Pancreas (tissue), 10 donors: Measurements from ENCODE around the gene XYLT2. TPM values are rescaled to one million over a fixed set of nuclear protein-coding genes. Genes with fewer than 3 reads are reported as not detected.
A peak's percentile ranks its signal among the peaks of the same experiment; 100 is the strongest.
"Not testable (repeated sequence)": the region's sequence is repeated elsewhere in the genome, so short reads cannot be mapped to it uniquely, and the experiment has no call there.

Source experiments
- ATAC-seq, 4 donors: fragments of 200-7000 bp; cut with Tn5 transposase; one replicate each; pipeline versions ENCODE4 v1.8.0 to v1.9.1; 2020; ENCODE audit warnings: mild to moderate bottlenecking in 4 of 4, moderate library complexity in 4 of 4
- DNase-seq, 6 donors: peaks; one replicate each; pipeline ENCODE4 v3.0.0-alpha.2; 2020
- FAIRE-seq: peaks from 2 replicates; lab custom pipeline; 2012; peaks lifted over from hg19 to GRCh38; lab: Jason Lieb, UNC
- H3K27ac ChIP-seq, 4 donors: fragments of 200-600 bp; sonication (generic); 1 replicate in 3 of 4; 2 replicates in 1 of 4; pipeline versions ENCODE4 v1.5.0 to v1.8.0; 2020
- H3K27me3 ChIP-seq, 4 donors: fragments of 200-600 bp; one replicate each; pipeline ENCODE4 v1.8.0; 2021
- H3K36me3 ChIP-seq, 3 donors: fragments of 200-600 bp; sonication (generic) in 1 of 3; one replicate each; pipeline versions ENCODE4 v1.5.0 to v1.8.0; 2020 to 2021
- H3K4me1 ChIP-seq, 3 donors: fragments of 200-600 bp; one replicate each; pipeline ENCODE4 v1.8.0; 2021
- H3K4me3 ChIP-seq, 4 donors: fragments of 200-600 bp; sonication (generic) in 2 of 4; one replicate each; pipeline versions ENCODE4 v1.5.0 to v1.8.0; 2020 to 2021
- H3K9me3 ChIP-seq, 4 donors: fragments of 200-600 bp; one replicate each; pipeline ENCODE4 v1.8.0; 2021
- CTCF ChIP-seq, 4 donors: fragments of 200-600 bp; sonication (generic) in 3 of 4; IDR thresholded peaks; one replicate each; pipeline versions ENCODE4 v1.5.0 to v1.8.0; 2021; ENCODE audit warnings: antibody characterized with exemption in 4 of 4
- WGBS, 2 donors: extraction: QIAGEN DNeasy Blood & Tissue Kit; methylation state at CpG; one replicate each; pipeline ENCODE4 v1.1.7; 2013; 5-methylcytosine and 5-hydroxymethylcytosine counted together
- intact Hi-C, 3 donors: fragments of 100-400 bp; cut with DNase I; formaldehyde crosslinking; loops; one replicate each; pipeline versions ENCODE4 v1.11.1 to v1.14.2; 2022
- polyA plus RNA-seq, 2 donors: library from polyadenylated mRNA; stranded (reverse); fragments of 200-250 nt; gene quantifications; one replicate each; pipeline ENCODE4 v1.2.3, GENCODE V29; 2013
- total RNA-seq, 6 donors: library from RNA; stranded (reverse); fragmentation: NEBNext Ultra II Directional in 4 of 6; extraction: Animal tissue kit (Norgen Biotek cat#: 25700) in 4 of 6; gene quantifications; one replicate each; pipeline versions ENCODE4 v1.2.1 to v1.2.4, GENCODE V29; 2021 to 2023
- donor health status: healthy with polysubstance abuse.
- donor health status: DM: no; HTN: no; CAD: no; lungs with moderate emphysema.
- donor health status: DM: no; HTN: no; CAD: no.
- donor health status: control.
- donor health status: control.
- donor health status: Bipolar disorder and iron deficiency.
- donor health status: DM: yes; HTN: yes; CAD: no.
- donor health status: DM: no; HTN: no; CAD: no.
- donor health status: DM: no; HTN: no; CAD: no.
- donor health status: DM: yes; HTN: yes; CAD: no.

Gene XYLT2
- total and polyA plus RNA-seq, 8 donors, result 9.8 to 15.5 (median 12.6) TPM

- intact Hi-C loops, result no loop called here
- Histone ChIP-seq H3K36me3 (no peaks in the 10 kb centered on the region), H3K27me3 (no peaks in the 10 kb centered on the region), H3K27ac (no peak overlapping the region), H3K9me3 (no peaks in the 10 kb centered on the region), H3K4me3 (no peak overlapping the region), H3K4me1 (no peaks in the 10 kb centered on the region)
- no peak for TF ChIP-seq CTCF (IDR thresholded peaks at IDR 0.05)
- DNase-seq, result no peak
- no peak for ATAC-seq
- WGBS, 2 donors, result 42% methylated on average over 6 of the region's 6 CpGs
- FAIRE-seq, result no peak
These were observed 13.7 kb upstream of the XYLT2 start for GRCh38 chr17:50332196-50332595.

GRCh38 chr17:50333291-50334057 lies 12.5 kb upstream of the XYLT2 start:
- 73 to 77% methylated on average over 14 of the region's 14 CpGs for WGBS, 2 donors
- intact Hi-C loops, H3K4me1 ChIP-seq, H3K9me3 ChIP-seq, FAIRE-seq, H3K36me3 ChIP-seq, H3K27ac ChIP-seq, H3K27me3 ChIP-seq, ATAC-seq, H3K4me3 ChIP-seq: not testable (repeated sequence)
- DNase-seq, result peak in 1 of 6 donors; percentile 7

DNA sequence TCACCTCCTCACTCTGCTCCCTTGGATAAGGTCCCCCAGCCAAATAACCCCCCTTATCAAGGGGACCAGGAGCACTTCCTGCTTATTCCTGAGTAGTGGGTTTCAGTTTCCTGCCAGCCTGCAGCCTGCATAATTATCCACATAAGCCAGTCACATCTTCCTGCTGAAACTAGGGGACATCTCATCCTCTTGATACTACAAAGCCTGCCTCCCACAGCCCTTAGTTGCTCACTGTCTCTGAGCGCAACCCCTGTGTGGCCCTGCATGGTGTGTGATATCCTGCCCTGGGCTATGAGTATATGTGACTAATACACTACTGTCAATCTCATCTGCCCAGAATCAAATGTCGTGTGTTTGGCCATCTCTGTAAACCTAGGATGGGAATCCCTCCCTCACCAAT lies 8.0 kb upstream of the XYLT2 start:
- FAIRE-seq, result no peak
- DNase-seq, result no peak

GRCh38 chr17:50338645-50339044 lies 7.3 kb upstream of the XYLT2 start:
- Histone ChIP-seq H3K4me3 (no peak overlapping the region), H3K4me1 (no peaks in the 10 kb centered on the region), H3K9me3 (no peaks in the 10 kb centered on the region), H3K36me3 (no peaks in the 10 kb centered on the region), H3K27me3 (no peaks in the 10 kb centered on the region), H3K27ac (no peak overlapping the region)
- DNase-seq, result no peak
- TF ChIP-seq CTCF (IDR thresholded peaks at IDR 0.05), result no peak
- intact Hi-C loops, result no loop called here
- no peak for ATAC-seq
- FAIRE-seq, result peak; percentile 23

More for the DNA sequence above, 8.0 kb upstream of the XYLT2 start:
- no peaks in the 10 kb centered on the region for H3K9me3 ChIP-seq
- no peaks in the 10 kb centered on the region for H3K27me3 ChIP-seq
- no peak overlapping the region for H3K27ac ChIP-seq
- TF ChIP-seq CTCF (IDR thresholded peaks at IDR 0.05), result no peak
- H3K36me3 ChIP-seq, result no peaks in the 10 kb centered on the region
- WGBS, 2 donors, result 88 to 95% methylated on average over 2 of the region's 2 CpGs
- H3K4me3 ChIP-seq, result no peak overlapping the region
- intact Hi-C loops, result no loop called here
- H3K4me1 ChIP-seq, result no peaks in the 10 kb centered on the region
- ATAC-seq, result no peak

DNA sequence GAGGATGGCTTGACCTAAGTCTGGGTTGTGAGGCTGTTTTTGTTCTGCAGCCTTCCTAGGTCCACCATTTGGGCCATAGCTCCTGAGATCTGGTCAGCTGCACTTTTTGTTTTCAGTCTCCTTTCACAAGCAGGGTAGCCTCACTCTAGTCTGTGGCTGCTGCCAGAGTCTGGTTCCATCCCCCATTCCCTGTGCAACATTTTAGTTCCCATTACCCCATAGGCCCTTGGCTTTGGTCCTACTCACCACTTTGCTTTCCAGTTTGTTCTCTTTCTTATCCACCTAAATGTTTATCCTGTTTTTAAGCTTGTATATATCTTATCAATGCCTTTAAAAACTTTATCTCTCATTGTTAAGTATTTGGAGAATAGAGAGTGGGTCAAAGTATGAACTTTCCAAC lies 6.5 kb upstream of the XYLT2 start:
- ATAC-seq (no peak), DNase-seq (no peak), FAIRE-seq (no peak)
- Histone ChIP-seq H3K9me3 (no peaks in the 10 kb centered on the region), H3K4me1 (no peaks in the 10 kb centered on the region), H3K27me3 (no peaks in the 10 kb centered on the region), H3K36me3 (no peaks in the 10 kb centered on the region), H3K4me3 (no peak overlapping the region), H3K27ac (no peak overlapping the region)
- intact Hi-C loops, result no loop called here
- no peak for TF ChIP-seq CTCF (IDR thresholded peaks at IDR 0.05)
